SHP77 treated with DMSO at 0.1 percent for 48 hours (cell line): ENCODE measurements around the gene PHLPP2.
"Not testable (repeated sequence)": the region's sequence is repeated elsewhere in the genome, so short reads cannot be mapped to it uniquely, and the experiment has no call there.

Experiments
- DNase-seq: peaks from one replicate; lab custom pipeline; 2025; lab: John Stamatoyannopoulos, UW

Gene PHLPP2

GRCh38 chr16:71712501-71712900 is 12.0 kb downstream of the PHLPP2 start:
- no peak for DNase-seq

- DNase-seq: no peak
Observed at GRCh38 chr16:71711789-71712188, 12.7 kb downstream of the PHLPP2 start.

GRCh38 chr16:71709229-71709781 is 15.2 kb downstream of the PHLPP2 start:
- DNase-seq: no peak

DNA sequence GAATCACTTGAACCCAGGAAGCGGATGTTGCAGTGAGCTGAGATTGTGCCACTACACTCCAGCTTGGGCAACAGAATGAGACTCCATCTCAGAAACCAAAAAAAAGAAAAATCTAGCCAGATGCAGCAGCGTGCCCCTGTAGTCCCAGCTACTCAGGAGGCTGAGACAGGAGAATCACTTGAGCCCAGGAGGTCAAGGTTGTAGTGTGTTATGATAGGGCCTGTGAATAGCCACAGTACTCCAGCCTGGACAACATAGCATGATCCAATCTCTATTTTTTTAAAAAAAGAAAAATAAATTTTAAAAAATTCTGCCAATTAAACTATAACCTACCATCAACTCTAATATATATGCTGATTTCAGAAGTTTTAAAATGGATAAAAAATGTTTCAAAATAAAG is 15.8 kb downstream of the PHLPP2 start:
- DNase-seq: no peak

DNA sequence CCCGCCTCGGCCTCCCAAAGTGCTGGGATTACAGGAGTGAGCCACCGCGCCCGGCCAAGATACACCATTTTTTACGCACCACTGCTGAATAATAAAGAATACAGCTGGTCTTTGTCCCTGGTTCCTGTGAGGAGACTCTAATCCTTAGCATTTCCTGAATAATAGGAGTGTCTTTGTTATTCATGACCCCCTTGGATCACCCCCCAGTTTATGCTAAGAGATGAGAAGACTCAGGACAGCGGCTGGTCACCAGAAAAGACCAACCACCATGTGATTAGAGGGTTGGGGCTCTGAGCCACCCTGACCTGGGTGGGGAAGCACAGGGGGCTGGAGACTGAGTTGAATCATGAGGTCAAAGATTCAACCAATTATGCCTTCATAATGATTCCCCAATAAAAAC is 17.3 kb downstream of the PHLPP2 start:
- DNase-seq: no peak

GRCh38 chr16:71706046-71706445 is 18.5 kb downstream of the PHLPP2 start:
- no peak for DNase-seq

GRCh38 chr16:71703333-71703732 is 21.2 kb downstream of the PHLPP2 start:
- DNase-seq: no peak

DNA sequence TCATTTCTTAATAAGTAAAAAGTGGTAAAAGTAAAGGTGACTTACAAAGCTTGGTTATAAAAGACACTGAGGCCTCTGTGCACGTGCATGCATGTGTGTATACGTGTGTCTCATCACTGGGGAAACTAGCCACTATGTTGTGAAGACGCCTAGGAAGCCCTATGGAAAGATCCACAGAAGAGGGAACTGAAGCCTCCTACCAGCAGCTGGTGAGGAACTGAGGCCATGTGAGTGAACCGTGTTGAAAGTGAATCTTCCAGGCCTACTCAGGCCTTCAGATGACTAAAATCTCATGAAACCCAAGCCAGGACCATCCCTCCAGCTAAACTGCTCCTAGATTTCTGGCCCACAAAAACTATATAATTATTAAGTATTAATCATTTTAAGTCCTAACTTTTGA is 23.7 kb downstream of the PHLPP2 start:
- DNase-seq: no peak

- DNase-seq: no peak
Observed at GRCh38 chr16:71698491-71698890, 26.0 kb downstream of the PHLPP2 start.

GRCh38 chr16:71693164-71693563 is 31.3 kb downstream of the PHLPP2 start:
- no peak for DNase-seq

GRCh38 chr16:71689901-71690300 is 34.6 kb downstream of the PHLPP2 start:
- DNase-seq: no peak

GRCh38 chr16:71687861-71688260 is 36.6 kb downstream of the PHLPP2 start:
- no peak for DNase-seq

DNA sequence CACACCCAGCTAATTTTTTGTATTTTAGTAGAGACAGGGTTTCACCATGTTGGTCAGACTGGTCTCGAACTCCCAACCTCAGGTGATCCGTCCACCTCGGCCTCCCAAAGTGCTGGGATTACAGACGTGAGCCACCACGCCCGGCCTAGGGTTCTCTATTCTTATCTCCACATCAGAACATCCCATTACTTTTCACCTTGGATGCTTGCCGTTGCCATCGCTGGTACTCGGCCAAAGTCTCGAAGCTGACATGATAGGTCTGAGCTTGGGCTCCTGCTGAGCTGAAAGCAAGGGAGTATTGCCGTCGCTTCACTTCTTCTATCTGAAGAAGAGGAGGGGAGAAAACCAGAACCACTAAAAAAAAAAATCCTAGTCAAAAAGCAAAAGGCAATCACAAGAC is 40.2 kb downstream of the PHLPP2 start:
- DNase-seq: not testable (repeated sequence)

- DNase-seq: no peak
Observed at GRCh38 chr16:71681360-71681759, 43.1 kb downstream of the PHLPP2 start.

- DNase-seq: no peak
Observed at GRCh38 chr16:71676236-71676635, 48.3 kb downstream of the PHLPP2 start.

GRCh38 chr16:71675380-71675779 is 49.1 kb downstream of the PHLPP2 start:
- no peak for DNase-seq

DNA sequence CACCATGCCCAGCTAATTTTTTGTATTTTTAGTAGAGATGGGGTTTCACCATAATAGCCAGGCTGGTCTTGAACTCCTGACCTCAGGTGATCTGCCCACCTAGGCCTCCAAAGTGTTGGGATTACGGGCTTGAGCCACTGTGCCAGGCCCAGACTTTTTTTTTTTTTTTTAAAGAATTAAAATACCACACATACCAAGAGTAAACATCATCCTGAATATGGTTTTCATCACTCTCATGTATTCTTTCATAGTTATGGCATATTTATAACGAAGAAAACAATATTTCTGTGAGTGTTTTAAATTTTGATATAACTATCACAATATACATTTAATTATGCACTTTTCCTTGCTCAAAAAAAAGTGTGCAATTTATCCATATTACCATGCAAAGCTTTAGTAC is 50.3 kb downstream of the PHLPP2 start:
- no peak for DNase-seq

GRCh38 chr16:71673582-71673973 is 50.9 kb downstream of the PHLPP2 start:
- DNase-seq: no peak

- no peak for DNase-seq
Observed at GRCh38 chr16:71672803-71673581, 51.5 kb downstream of the PHLPP2 start.

DNA sequence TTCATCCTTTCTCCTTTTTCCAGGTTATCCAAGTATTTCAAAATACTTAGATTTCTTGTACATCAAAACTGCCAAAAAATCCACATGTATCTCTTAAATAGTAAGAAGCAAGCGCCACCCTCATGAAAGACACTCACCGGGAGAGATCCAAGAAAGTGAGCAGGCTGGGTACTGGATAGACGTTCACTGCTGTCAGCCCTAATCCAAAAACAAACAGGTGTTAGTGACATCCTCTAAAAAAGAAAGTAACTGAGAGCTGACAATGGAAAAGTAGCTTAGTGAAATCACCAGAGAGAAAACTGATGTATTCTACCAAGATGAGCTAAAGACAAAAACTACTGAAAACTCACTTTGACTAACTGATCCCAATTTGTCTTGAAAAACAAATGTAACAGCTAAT is 52.4 kb downstream of the PHLPP2 start:
- DNase-seq: no peak

DNA sequence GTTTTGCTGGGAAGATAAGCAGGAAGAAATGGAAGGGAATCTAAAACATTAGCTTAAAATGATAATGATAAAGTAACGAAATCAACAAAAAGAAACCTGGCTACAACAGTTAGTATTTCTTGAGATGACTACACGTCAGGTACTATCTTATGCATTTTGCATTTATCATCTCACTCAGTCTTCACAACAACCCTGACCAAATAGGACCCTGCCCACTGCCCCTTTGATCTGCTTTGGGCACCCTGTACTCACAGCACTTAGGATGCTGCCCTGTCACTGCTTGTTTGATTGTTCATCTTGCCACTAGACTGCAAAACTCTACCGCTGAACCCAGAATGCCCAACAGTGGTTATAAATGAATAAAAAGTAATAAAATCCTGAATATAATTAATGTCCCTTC is 53.3 kb downstream of the PHLPP2 start:
- no peak for DNase-seq

DNA sequence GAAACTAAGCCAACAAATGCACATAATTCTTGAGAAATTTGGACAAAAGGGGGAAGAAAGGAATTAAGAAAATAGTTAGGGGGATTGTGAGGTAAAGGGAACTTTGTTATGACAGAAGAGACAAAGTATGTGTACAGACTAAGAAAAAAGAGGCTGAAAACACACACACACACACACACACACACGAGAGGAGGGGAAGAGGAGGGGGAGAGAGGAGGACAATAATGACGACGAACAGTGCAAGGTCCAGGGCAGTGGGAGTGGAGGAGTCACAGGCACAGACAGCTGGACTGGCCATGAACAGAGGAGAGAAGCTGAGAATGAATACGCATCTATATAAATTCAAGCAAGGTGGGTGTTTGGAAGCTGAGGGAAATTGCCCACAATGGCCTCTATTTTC is 54.0 kb downstream of the PHLPP2 start:
- no peak for DNase-seq

DNA sequence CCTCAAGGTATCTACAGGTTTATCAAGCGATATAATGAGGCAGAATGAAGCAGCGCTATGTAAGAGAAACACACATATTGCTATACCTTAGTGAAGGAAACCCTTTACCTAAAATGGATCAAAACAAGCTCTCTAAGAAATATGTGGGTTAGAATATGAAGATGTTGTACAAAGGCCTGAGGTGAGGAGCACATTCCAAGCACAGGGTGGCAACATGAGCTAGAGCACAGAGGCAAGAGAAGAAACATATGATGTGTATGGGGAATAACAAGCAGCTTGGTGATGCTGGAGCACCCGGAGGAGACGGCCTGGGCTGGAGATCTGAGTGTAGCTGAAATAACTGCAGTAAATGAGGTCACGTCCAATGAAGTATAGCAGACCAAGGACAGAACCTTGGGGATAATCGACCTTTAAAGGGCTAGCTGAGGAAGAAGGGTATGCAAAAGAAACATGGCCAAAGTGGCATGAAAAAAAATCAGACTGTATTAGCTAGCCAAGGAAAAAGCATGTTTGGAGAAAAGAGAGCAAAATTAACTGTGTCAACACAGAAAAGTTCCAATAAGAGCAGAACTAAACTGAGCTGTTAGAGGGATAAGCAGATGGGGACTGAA is 54.5 kb downstream of the PHLPP2 start:
- DNase-seq: no peak
